Endothelial cell of umbilical vein (primary cell): ENCODE results near the gene SHOX. TPM values are rescaled to one million over a fixed set of nuclear protein-coding genes. Genes with fewer than 3 reads are reported as not detected.

Experiments used
- BruUV-seq: library from RNA; stranded (reverse); fragments of 400-500 nt; replicated peaks from 2 replicates; lab custom pipeline; 2021; lab: Mats Ljungman, UMichigan
- CTCF ChIA-PET: fragments of 300-600, 350-600 bp; sonication (Branson Sonifier 250); formaldehyde crosslinking; loops from one replicate; lab custom pipeline; 2021; ENCODE audit warnings: antibody characterized with exemption, inconsistent platforms; lab: Charles Lee
- POLR2A ChIA-PET: fragments of 300-600, 350-600 bp; sonication (Branson Sonifier 250); formaldehyde crosslinking; loops from one replicate; lab custom pipeline; 2021; ENCODE audit warnings: antibody characterized with exemption, inconsistent platforms; lab: Charles Lee
- DNase-seq: peaks from one replicate; pipeline ENCODE4 v3.0.0-alpha.2; 2011; ENCODE audit warnings: low read depth, low spot score
- FAIRE-seq: peaks from 2 replicates; lab custom pipeline; 2011; peaks lifted over from hg19 to GRCh38; lab: Jason Lieb, UNC
- H2AFZ ChIP-seq: 2 replicates; pipeline ENCODE4 v1.6.0; 2012; ENCODE audit warnings: low read depth, low read length, control low read depth, inconsistent platforms
- H3K27ac ChIP-seq: 2 replicates; pipeline ENCODE4 v1.5.1; 2011; ENCODE audit warnings: low read depth, mild to moderate bottlenecking, control low read depth, low read length, moderate library complexity; ENCODE audit not compliant: insufficient read depth
- H3K27me3 ChIP-seq, 2 experiments: 2 replicates each; pipeline versions ENCODE4 v1.6.0 to v1.6.1; 2011; ENCODE audit warnings: low read length in 2 of 2, mixed read lengths in 1 of 2; ENCODE audit not compliant: control insufficient read depth in 2 of 2, insufficient read depth in 2 of 2
- H3K36me3 ChIP-seq, 2 experiments: 2 replicates in 1 of 2; 3 replicates in 1 of 2; pipeline ENCODE4 v1.5.1; 2011; ENCODE audit warnings: low read length in 2 of 2, mild to moderate bottlenecking in 1 of 2, moderate library complexity in 1 of 2; ENCODE audit not compliant: control insufficient read depth in 2 of 2, insufficient read depth in 2 of 2; ENCODE audit errors: extremely low read depth in 1 of 2
- H3K4me1 ChIP-seq: 3 replicates; pipeline ENCODE4 v1.5.1; 2011; ENCODE audit warnings: mild to moderate bottlenecking, low read length; ENCODE audit not compliant: control insufficient read depth, insufficient read depth; ENCODE audit errors: extremely low read depth
- H3K4me2 ChIP-seq: 2 replicates; pipeline ENCODE4 v1.6.1; 2011; ENCODE audit warnings: low read length, control low read depth, mixed read lengths; ENCODE audit not compliant: insufficient read depth
- H3K4me3 ChIP-seq, 3 experiments: fragments of 200-600 bp in 1 of 3; sonication (generic), shearing (Covaris generic) in 1 of 3; replicated peaks in 1 of 3; 2 replicates each; pipeline ENCODE4 v1.5.1; 2011 to 2016; ENCODE audit warnings: control low read depth in 3 of 3, low read length in 3 of 3, mild to moderate bottlenecking in 2 of 3, inconsistent platforms in 1 of 3, low read depth in 1 of 3, moderate library complexity in 1 of 3; ENCODE audit not compliant: insufficient read depth in 1 of 3
- H3K79me2 ChIP-seq: 2 replicates; pipeline ENCODE4 v1.6.0; 2012; ENCODE audit warnings: low read length, inconsistent platforms; ENCODE audit not compliant: control insufficient read depth, insufficient read depth
- H3K9ac ChIP-seq: replicated peaks from 2 replicates; pipeline ENCODE3; 2011; ENCODE audit warnings: low read length, control low read depth; ENCODE audit not compliant: insufficient read depth; ENCODE audit errors: extremely low read depth
- H3K9me1 ChIP-seq: replicated peaks from 3 replicates; pipeline ENCODE4 v1.6.0; 2011; ENCODE audit warnings: mild to moderate bottlenecking, low read length; ENCODE audit not compliant: control insufficient read depth, insufficient read depth; ENCODE audit errors: extremely low read depth
- H3K9me3 ChIP-seq: replicated peaks from 2 replicates; pipeline ENCODE4 v1.5.1; 2012; ENCODE audit warnings: low read length, inconsistent platforms; ENCODE audit not compliant: control insufficient read depth, insufficient read depth
- H4K20me1 ChIP-seq: replicated peaks from 2 replicates; pipeline ENCODE3; 2011; ENCODE audit warnings: mild to moderate bottlenecking, low read length; ENCODE audit not compliant: control insufficient read depth, insufficient read depth; ENCODE audit errors: extremely low read depth
- EZH2 ChIP-seq: IDR thresholded peaks from 2 replicates; pipeline ENCODE4 v1.6.1; 2012; ENCODE audit warnings: borderline replicate concordance, low read depth, mild to moderate bottlenecking, moderate library complexity, low read length, inconsistent platforms; ENCODE audit not compliant: severe bottlenecking
- FOS ChIP-seq: IDR thresholded peaks from 2 replicates; pipeline ENCODE4 v1.6.1; 2011; ENCODE audit warnings: mild to moderate bottlenecking, low read length, moderate library complexity, borderline replicate concordance; ENCODE audit not compliant: insufficient read depth
- GATA2 ChIP-seq: IDR thresholded peaks from 2 replicates; pipeline ENCODE4 v1.7.0; 2011; ENCODE audit warnings: low read depth, mild to moderate bottlenecking, moderate library complexity, mixed read lengths, low read length; ENCODE audit not compliant: insufficient read length, insufficient read depth
- JUN ChIP-seq: IDR thresholded peaks from 2 replicates; pipeline ENCODE4 v1.6.1; 2011; ENCODE audit warnings: borderline replicate concordance, low read depth; ENCODE audit not compliant: insufficient read length, insufficient read depth
- MYC ChIP-seq: IDR thresholded peaks from one replicate; pipeline ENCODE4 v1.6.1; 2011; ENCODE audit warnings: mild to moderate bottlenecking, low read depth, low read length
- POLR2A ChIP-seq: IDR thresholded peaks from 2 replicates; pipeline ENCODE4 v1.6.1; 2012; ENCODE audit warnings: low read depth, mild to moderate bottlenecking, control low read depth, low read length
- POLR2AphosphoS5 ChIP-seq: IDR thresholded peaks from 2 replicates; pipeline ENCODE4 v1.6.1; 2012; ENCODE audit warnings: low read depth, mild to moderate bottlenecking, control low read depth, low read length, moderate library complexity; ENCODE audit not compliant: insufficient read depth
- dilution Hi-C: fragments of 300-500 bp; cut with MboI; formaldehyde crosslinking; loops from one replicate; pipeline ENCODE4 v1.15.0; 2019; ENCODE audit warnings: low sequenced_read_pairs; ENCODE audit not compliant: extremely low pct_ligation_motif_present
- intact Hi-C: fragments of 100-400 bp; cut with micrococcal nuclease; formaldehyde crosslinking; loops from one replicate; pipeline ENCODE4 v1.10.0; 2022
- polyA plus RNA-seq, 4 experiments: library from polyadenylated mRNA; depleted of rRNA in 3 of 4; stranded (reverse) in 3 of 4; unstranded in 1 of 4; fragments of >200 nt; gene quantifications; 2 replicates each; pipeline versions ENCODE4 v1.2.1 to v1.2.3, GENCODE V29; 2011 to 2012; ENCODE audit warnings: missing spikeins in 1 of 4
- total RNA-seq: library from RNA; stranded (reverse); gene quantifications from 2 replicates; pipeline ENCODE4 v1.2.3, GENCODE V29; 2021
- TF ChIP-seq, protein P1 (sequence below): IDR thresholded peaks from 2 replicates; pipeline ENCODE4 v1.6.1; 2011; ENCODE audit not compliant: insufficient read depth, insufficient read length
- TF ChIP-seq, protein P2 (sequence below), 2 donors: IDR thresholded peaks; 1 replicate in 1 of 2; 2 replicates in 1 of 2; pipeline ENCODE4 v1.5.1; 2011; ENCODE audit warnings: low read length in 2 of 2, mild to moderate bottlenecking in 2 of 2, moderate library complexity in 2 of 2, control low read depth in 1 of 2, inconsistent platforms in 1 of 2, low read depth in 1 of 2; ENCODE audit not compliant: insufficient read depth in 1 of 2; ENCODE audit errors: extremely low read depth in 1 of 2

SHOX gene
- total and polyA plus RNA-seq, 2 donors (not counting 3 experiments of a cell fraction or from before 2014, with no cell fraction given): not detected

DNA sequence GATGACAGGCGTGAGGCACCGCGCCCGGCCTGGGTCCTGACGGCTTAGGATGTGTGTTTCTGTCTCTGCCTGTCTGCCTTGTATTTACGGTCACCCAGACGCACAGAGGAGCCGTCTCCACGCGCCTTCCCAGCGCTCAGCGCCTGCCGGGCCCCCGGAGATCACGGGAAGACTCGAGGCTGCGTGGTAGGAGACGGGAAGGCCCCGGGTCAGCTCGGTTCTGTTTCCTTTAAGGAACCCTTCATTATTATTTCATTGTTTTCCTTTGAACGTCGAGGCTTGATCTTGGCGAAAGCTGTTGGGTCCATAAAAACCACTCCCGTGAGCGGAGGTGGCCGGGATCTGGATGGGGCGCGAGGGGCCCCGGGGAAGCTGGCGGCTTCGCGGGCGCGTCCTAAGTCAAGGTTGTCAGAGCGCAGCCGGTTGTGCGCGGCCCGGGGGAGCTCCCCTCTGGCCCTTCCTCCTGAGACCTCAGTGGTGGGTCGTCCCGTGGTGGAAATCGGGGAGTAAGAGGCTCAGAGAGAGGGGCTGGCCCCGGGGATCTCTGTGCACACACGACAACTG lies 1.3 kb downstream of the SHOX start:
- FAIRE-seq (no peak), DNase-seq (no peak)
- H3K79me2 ChIP-seq: no peaks in the 10 kb centered on the region
- intact Hi-C loops (no loop called here), dilution Hi-C loops (no loop called here)
- TF ChIP-seq POLR2AphosphoS5 (no peak), MYC (no peak), GATA2 (no peak), JUN (no peak), FOS (no peak), POLR2A (no peak), EZH2 (no peak)
- TF ChIP-seq, protein P1, sequence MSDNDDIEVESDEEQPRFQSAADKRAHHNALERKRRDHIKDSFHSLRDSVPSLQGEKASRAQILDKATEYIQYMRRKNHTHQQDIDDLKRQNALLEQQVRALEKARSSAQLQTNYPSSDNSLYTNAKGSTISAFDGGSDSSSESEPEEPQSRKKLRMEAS: no peak
- TF ChIP-seq, protein P2, sequence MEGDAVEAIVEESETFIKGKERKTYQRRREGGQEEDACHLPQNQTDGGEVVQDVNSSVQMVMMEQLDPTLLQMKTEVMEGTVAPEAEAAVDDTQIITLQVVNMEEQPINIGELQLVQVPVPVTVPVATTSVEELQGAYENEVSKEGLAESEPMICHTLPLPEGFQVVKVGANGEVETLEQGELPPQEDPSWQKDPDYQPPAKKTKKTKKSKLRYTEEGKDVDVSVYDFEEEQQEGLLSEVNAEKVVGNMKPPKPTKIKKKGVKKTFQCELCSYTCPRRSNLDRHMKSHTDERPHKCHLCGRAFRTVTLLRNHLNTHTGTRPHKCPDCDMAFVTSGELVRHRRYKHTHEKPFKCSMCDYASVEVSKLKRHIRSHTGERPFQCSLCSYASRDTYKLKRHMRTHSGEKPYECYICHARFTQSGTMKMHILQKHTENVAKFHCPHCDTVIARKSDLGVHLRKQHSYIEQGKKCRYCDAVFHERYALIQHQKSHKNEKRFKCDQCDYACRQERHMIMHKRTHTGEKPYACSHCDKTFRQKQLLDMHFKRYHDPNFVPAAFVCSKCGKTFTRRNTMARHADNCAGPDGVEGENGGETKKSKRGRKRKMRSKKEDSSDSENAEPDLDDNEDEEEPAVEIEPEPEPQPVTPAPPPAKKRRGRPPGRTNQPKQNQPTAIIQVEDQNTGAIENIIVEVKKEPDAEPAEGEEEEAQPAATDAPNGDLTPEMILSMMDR (IDR thresholded peaks at IDR 0.05; ENCODE audit: extremely low read depth in 1 of 2, insufficient read depth in 1 of 2, low read depth in 1 of 2, low read length in 2 of 2): no peak
- no TSS peak for BruUV-seq
- no peak overlapping the region for H3K9ac ChIP-seq
- ChIA-PET CTCF (no interaction called here), POLR2A (no interaction called here)
- no peaks in the 10 kb centered on the region for H4K20me1 ChIP-seq
- no peaks in the 10 kb centered on the region for H3K4me1 ChIP-seq
- no peaks in the 10 kb centered on the region for H3K9me1 ChIP-seq
- H2AFZ ChIP-seq: no peak overlapping the region
- H3K27me3 ChIP-seq: peaks cover 30 to 55% of the 10 kb centered on the region in 2 experiments
- H3K4me2 ChIP-seq: no peak overlapping the region
- H3K36me3 ChIP-seq: no peaks in the 10 kb centered on the region
- no peak overlapping the region for H3K4me3 ChIP-seq
- no peak overlapping the region for H3K27ac ChIP-seq
- no peaks in the 10 kb centered on the region for H3K9me3 ChIP-seq
